CD14-positive monocyte (primary cell): Measurements from ENCODE around the gene CCDC88C. TPM values are rescaled to one million over a fixed set of nuclear protein-coding genes. Genes with fewer than 3 reads are reported as not detected.

Source experiments
- DNase-seq, 3 donors: peaks; one replicate each; pipeline ENCODE4 v3.0.0-alpha.2; 2011 to 2022
- H2AFZ ChIP-seq: 2 replicates; pipeline ENCODE4 v1.6.0; 2012; ENCODE audit warnings: mild to moderate bottlenecking, low read depth, low read length, inconsistent platforms; ENCODE audit not compliant: insufficient read depth, poor library complexity, severe bottlenecking
- H3K27ac ChIP-seq, 2 donors: 1 replicate in 1 of 2; 2 replicates in 1 of 2; pipeline ENCODE4 v1.5.1; 2012 to 2013; ENCODE audit warnings: low read length in 2 of 2, control low read depth in 1 of 2, inconsistent platforms in 1 of 2, low read depth in 1 of 2, mild to moderate bottlenecking in 1 of 2
- H3K27me3 ChIP-seq, 2 donors: one replicate each; pipeline versions ENCODE4 v1.6.0 to v1.6.1; 2011 to 2013; ENCODE audit warnings: low read length in 2 of 2; ENCODE audit not compliant: control insufficient read depth in 2 of 2, insufficient read depth in 2 of 2
- H3K36me3 ChIP-seq, 2 donors: replicated peaks in 1 of 2; 1 replicate in 1 of 2; 2 replicates in 1 of 2; pipeline versions ENCODE4 v1.5.1 to v1.6.1; 2012 to 2013; ENCODE audit warnings: low read length in 2 of 2, control low read depth in 1 of 2, inconsistent platforms in 1 of 2, mild to moderate bottlenecking in 1 of 2; ENCODE audit not compliant: insufficient read depth in 2 of 2, control insufficient read depth in 1 of 2
- H3K4me1 ChIP-seq, 2 donors: 1 replicate in 1 of 2; 2 replicates in 1 of 2; pipeline versions ENCODE4 v1.5.1 to v1.6.1; 2012 to 2013; ENCODE audit warnings: low read length in 2 of 2, control low read depth in 1 of 2, inconsistent platforms in 1 of 2, mild to moderate bottlenecking in 1 of 2, moderate library complexity in 1 of 2; ENCODE audit not compliant: insufficient read depth in 2 of 2, control insufficient read depth in 1 of 2
- H3K4me2 ChIP-seq: replicated peaks from 2 replicates; pipeline ENCODE3; 2012; ENCODE audit warnings: low read length, moderate library complexity, mild to moderate bottlenecking; ENCODE audit not compliant: poor library complexity, severe bottlenecking; ENCODE audit errors: extremely low read depth
- H3K4me3 ChIP-seq, 3 experiments: fragments of 200-600 bp in 1 of 3; sonication (generic) in 1 of 3; replicated peaks in 1 of 3; 1 replicate in 2 of 3; 2 replicates in 1 of 3; pipeline ENCODE4 v1.5.1; 2011 to 2013; ENCODE audit warnings: low read length in 3 of 3, mild to moderate bottlenecking in 3 of 3, control low read depth in 2 of 3, low read depth in 2 of 3, inconsistent platforms in 1 of 3, moderate library complexity in 1 of 3
- H3K79me2 ChIP-seq: 2 replicates; pipeline ENCODE4 v1.6.0; 2012; ENCODE audit warnings: mild to moderate bottlenecking, control low read depth, inconsistent platforms, low read length, moderate library complexity; ENCODE audit not compliant: insufficient read depth
- H3K9ac ChIP-seq: 2 replicates; pipeline ENCODE4 v1.6.0; 2017; ENCODE audit warnings: low read length, mild to moderate bottlenecking; ENCODE audit not compliant: insufficient read depth, poor library complexity, severe bottlenecking
- H3K9me3 ChIP-seq, 2 donors: replicated peaks in 1 of 2; 1 replicate in 1 of 2; 2 replicates in 1 of 2; pipeline versions ENCODE4 v1.5.1 to v1.6.1; 2012 to 2013; ENCODE audit warnings: low read length in 2 of 2, control low read depth in 1 of 2; ENCODE audit not compliant: control insufficient read depth in 1 of 2, insufficient read depth in 1 of 2
- H4K20me1 ChIP-seq: 2 replicates; pipeline ENCODE4 v1.6.0; 2012; ENCODE audit warnings: mild to moderate bottlenecking, low read length, control low read depth, moderate library complexity; ENCODE audit not compliant: insufficient read depth
- H3K27ac Mint-ChIP-seq, 7 donors: one replicate each; pipeline ENCODE4 v1.8.0; 2020; ENCODE audit warnings: mild to moderate bottlenecking in 7 of 7, mixed read lengths in 7 of 7, moderate library complexity in 6 of 7, inconsistent platforms in 2 of 7
- H3K27me3 Mint-ChIP-seq, 3 donors: one replicate each; pipeline ENCODE4 v1.8.0; 2021 to 2022; ENCODE audit warnings: low read depth in 3 of 3, mild to moderate bottlenecking in 3 of 3, mixed read lengths in 3 of 3, moderate library complexity in 3 of 3, inconsistent platforms in 1 of 3
- H3K36me3 Mint-ChIP-seq, 2 donors: one replicate each; pipeline ENCODE4 v1.8.0; 2020; ENCODE audit warnings: mixed read lengths in 2 of 2, inconsistent platforms in 1 of 2, mild to moderate bottlenecking in 1 of 2
- H3K4me1 Mint-ChIP-seq: one replicate; pipeline ENCODE4 v1.8.0; 2020; ENCODE audit warnings: mild to moderate bottlenecking, mixed read lengths
- H3K4me3 Mint-ChIP-seq, 2 donors: one replicate each; pipeline ENCODE4 v1.8.0; 2020; ENCODE audit warnings: mild to moderate bottlenecking in 2 of 2, mixed read lengths in 2 of 2, moderate library complexity in 1 of 2
- H3K9me3 Mint-ChIP-seq, 7 donors: one replicate each; pipeline ENCODE4 v1.8.0; 2020 to 2022; ENCODE audit warnings: mixed read lengths in 7 of 7, mild to moderate bottlenecking in 6 of 7, moderate library complexity in 6 of 7, inconsistent platforms in 2 of 7
- CTCF ChIP-seq: fragments of 200-600 bp; IDR thresholded peaks from one replicate; pipeline ENCODE4 v1.8.0; 2022; ENCODE audit warnings: antibody characterized with exemption, mild to moderate bottlenecking
- WGBS: methylation state at CpG from one replicate; pipeline ENCODE4 v1.1.5; 2013; ENCODE audit warnings: missing lambda C conversion rate; ENCODE audit not compliant: insufficient coverage; 5-methylcytosine and 5-hydroxymethylcytosine counted together
- intact Hi-C, 2 donors: fragments of 100-400 bp; cut with micrococcal nuclease; formaldehyde crosslinking; loops; one replicate each; pipeline versions ENCODE4 v1.15.0 to v1.15.1; 2023
- polyA plus RNA-seq, 3 donors: library from polyadenylated mRNA; depleted of rRNA in 1 of 3; unstranded in 2 of 3; stranded (reverse) in 1 of 3; fragments of 300-500 nt in 2 of 3; fragments of >200 nt in 1 of 3; fragmentation: Illumina TruSeq in 2 of 3; gene quantifications; 1 replicate in 2 of 3; 2 replicates in 1 of 3; pipeline ENCODE4 v1.2.3, GENCODE V29; 2012 to 2021

The CCDC88C gene
- polyA plus RNA-seq, 3 donors: 11.6 to 69.7 (median 12.3) TPM

GRCh38 chr14:91233936-91234790 lies 183.5 kb downstream of the CCDC88C start:
- Histone ChIP-seq H3K4me1 (peaks cover 49 to 54% of the 10 kb centered on the region in 2 donors), H3K9me3 (peaks cover 0 to 9% of the 10 kb centered on the region in 2 donors), H3K36me3 (no peaks in the 10 kb centered on the region), H3K4me3 (no peak overlapping the region), H2AFZ (no peak overlapping the region), H3K9ac (no peak overlapping the region), H3K27me3 (no peaks in the 10 kb centered on the region), H3K27ac (no peak overlapping the region), H3K79me2 (no peaks in the 10 kb centered on the region), H3K4me2 (no peak overlapping the region), H4K20me1 (no peaks in the 10 kb centered on the region)
- 86% methylated on average over 55 of the region's 63 CpGs for WGBS
- intact Hi-C loops: loop anchor here in 1 of 2 donors (10.0 kb wide), 1 partner anchor 51 kb away; no protein-coding TSS in a partner anchor
- no peak for DNase-seq
- Mint-ChIP-seq H3K27me3 (peaks cover 7 to 12% (median 11%) of the 10 kb centered on the region in 3 donors), H3K9me3 (peaks cover 8 to 18% (median 11%) of the 10 kb centered on the region in 7 donors), H3K36me3 (peaks cover 11 to 15% of the 10 kb centered on the region in 2 donors), H3K27ac (no peak overlapping the region), H3K4me1 (peaks cover 58% of the 10 kb centered on the region), H3K4me3 (no peak overlapping the region)
- no peak for TF ChIP-seq CTCF

- Histone ChIP-seq H4K20me1 (no peaks in the 10 kb centered on the region), H3K4me2 (no peak overlapping the region), H3K79me2 (no peaks in the 10 kb centered on the region), H3K27ac (peak overlapping the region in 1 of 2 donors; percentile 65), H3K36me3 (peaks cover 0 to 9% of the 10 kb centered on the region in 2 donors), H3K9me3 (peaks cover 0 to 9% of the 10 kb centered on the region in 2 donors), H3K9ac (no peak overlapping the region), H2AFZ (no peak overlapping the region), H3K4me1 (peaks cover 40 to 48% of the 10 kb centered on the region in 2 donors), H3K4me3 (no peak overlapping the region), H3K27me3 (no peaks in the 10 kb centered on the region)
- peak overlapping the region in 1 of 7 donors; percentile 6 for H3K27ac Mint-ChIP-seq
- H3K36me3 Mint-ChIP-seq: peaks cover 23 to 28% of the 10 kb centered on the region in 2 donors
- intact Hi-C loops: loop anchor here in 1 of 2 donors (10.0 kb wide), 1 partner anchor 52 kb away; no protein-coding TSS in a partner anchor
- H3K4me3 Mint-ChIP-seq: no peak overlapping the region
- peaks cover 58% of the 10 kb centered on the region for H3K4me1 Mint-ChIP-seq
- WGBS: 0% methylated on average over 1 of the region's 2 CpGs
- H3K9me3 Mint-ChIP-seq: peaks cover 6 to 16% (median 11%) of the 10 kb centered on the region in 7 donors
- H3K27me3 Mint-ChIP-seq: peaks cover 7 to 15% (median 8%) of the 10 kb centered on the region in 3 donors
- peak; percentile 50 to 62 (median 57) for DNase-seq
- no peak for TF ChIP-seq CTCF
Observed at GRCh38 chr14:91232603-91233002, 185.0 kb downstream of the CCDC88C start.
